ENCODE measurements around the gene ASPRV1. TPM values are rescaled to one million over a fixed set of nuclear protein-coding genes. Genes with fewer than 3 reads are reported as not detected.

The ASPRV1 gene
- total RNA-seq, 1 experiment from 2014 or later = 0.66 TPM

DNA sequence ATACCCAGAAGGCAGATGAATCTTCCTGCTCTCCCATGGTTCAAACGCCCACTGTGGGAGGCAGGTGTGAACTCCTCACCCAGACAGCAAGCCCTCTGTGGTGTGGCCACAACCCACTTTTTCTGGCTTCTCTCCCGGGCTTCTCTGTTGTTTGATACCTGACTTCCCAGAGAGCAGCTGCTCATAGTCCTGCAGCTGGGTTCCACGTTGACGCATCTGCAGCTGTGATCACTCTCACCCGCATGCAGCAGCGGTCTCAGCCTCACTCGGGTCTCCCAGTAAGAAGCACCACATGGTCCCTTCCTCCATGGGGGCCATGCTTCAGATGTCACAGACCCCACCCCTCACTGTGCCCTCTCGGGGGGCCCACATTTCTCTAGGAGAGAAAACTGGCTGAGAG is 3.5 kb downstream of the ASPRV1 start:
- no TSS peak for BruUV-seq (replicated peaks)
- ChIA-PET CTCF (interaction anchor here (0.5 kb wide), 1 partner anchor 178 kb away, joined by 3 read pairs; no protein-coding TSS in a partner anchor), POLR2A (no interaction called here)
- no peaks in the 10 kb centered on the region for H3K9me3 ChIP-seq
- no peaks in the 10 kb centered on the region for H3K4me1 Mint-ChIP-seq (ENCODE audit: low read depth, unreplicated experiment)
- H3K4me3 Mint-ChIP-seq (ENCODE audit: unreplicated experiment) = no peak overlapping the region
- H3K36me3 Mint-ChIP-seq (ENCODE audit: insufficient read depth, unreplicated experiment) = no peaks in the 10 kb centered on the region
- H3K27me3 Mint-ChIP-seq (ENCODE audit: insufficient read depth, unreplicated experiment) = peaks cover 3% of the 10 kb centered on the region
- H3K4me3 ChIP-seq (ENCODE audit: low read depth, low read length) = no peak overlapping the region
- intact Hi-C loops (cut with micrococcal nuclease; ENCODE audit: unreplicated experiment) = no loop called here
- H3K27ac Mint-ChIP-seq (ENCODE audit: unreplicated experiment) = no peak overlapping the region
- no peaks in the 10 kb centered on the region for H3K27me3 ChIP-seq (replicated peaks; ENCODE audit: control insufficient read depth, insufficient read depth, low read length)
- H3K4me1 ChIP-seq = no peaks in the 10 kb centered on the region
- no peaks in the 10 kb centered on the region for H3K36me3 ChIP-seq (ENCODE audit: control insufficient read depth, insufficient read depth, low read length)
- H3K9me3 Mint-ChIP-seq (ENCODE audit: unreplicated experiment) = no peaks in the 10 kb centered on the region
- TF ChIP-seq, protein P1, sequence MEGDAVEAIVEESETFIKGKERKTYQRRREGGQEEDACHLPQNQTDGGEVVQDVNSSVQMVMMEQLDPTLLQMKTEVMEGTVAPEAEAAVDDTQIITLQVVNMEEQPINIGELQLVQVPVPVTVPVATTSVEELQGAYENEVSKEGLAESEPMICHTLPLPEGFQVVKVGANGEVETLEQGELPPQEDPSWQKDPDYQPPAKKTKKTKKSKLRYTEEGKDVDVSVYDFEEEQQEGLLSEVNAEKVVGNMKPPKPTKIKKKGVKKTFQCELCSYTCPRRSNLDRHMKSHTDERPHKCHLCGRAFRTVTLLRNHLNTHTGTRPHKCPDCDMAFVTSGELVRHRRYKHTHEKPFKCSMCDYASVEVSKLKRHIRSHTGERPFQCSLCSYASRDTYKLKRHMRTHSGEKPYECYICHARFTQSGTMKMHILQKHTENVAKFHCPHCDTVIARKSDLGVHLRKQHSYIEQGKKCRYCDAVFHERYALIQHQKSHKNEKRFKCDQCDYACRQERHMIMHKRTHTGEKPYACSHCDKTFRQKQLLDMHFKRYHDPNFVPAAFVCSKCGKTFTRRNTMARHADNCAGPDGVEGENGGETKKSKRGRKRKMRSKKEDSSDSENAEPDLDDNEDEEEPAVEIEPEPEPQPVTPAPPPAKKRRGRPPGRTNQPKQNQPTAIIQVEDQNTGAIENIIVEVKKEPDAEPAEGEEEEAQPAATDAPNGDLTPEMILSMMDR (IDR thresholded peaks at IDR 0.05; ENCODE audit: insufficient read depth in 1 of 2, low read depth in 1 of 2, low read length in 1 of 2, severe bottlenecking in 1 of 2, unreplicated experiment in 1 of 2) = no peak
- no peak for DNase-seq

DNA sequence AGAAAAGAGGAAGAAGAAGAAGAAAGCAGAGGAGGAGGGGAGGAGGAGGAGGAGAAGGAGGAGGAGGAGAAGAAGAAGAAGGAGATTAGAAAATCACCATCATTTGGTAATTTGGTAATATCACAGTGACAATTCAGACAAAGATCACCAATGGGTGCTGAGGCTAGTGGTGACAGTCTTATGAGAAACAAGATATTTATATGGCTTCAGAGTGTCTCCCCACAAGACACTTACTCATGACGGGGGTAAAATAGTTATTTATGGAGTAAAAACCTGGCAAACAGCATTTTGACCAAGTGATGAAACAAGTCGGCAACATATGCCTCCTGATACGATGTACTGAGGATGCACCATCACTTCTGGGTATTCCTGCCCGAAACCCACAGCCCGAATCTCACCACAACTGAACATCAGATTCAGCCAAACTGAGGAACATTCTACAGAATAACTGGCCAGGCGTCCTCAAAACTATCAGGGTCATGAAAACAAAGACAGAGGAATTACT is 4.9 kb downstream of the ASPRV1 start:
- Mint-ChIP-seq H3K27me3 (ENCODE audit: insufficient read depth, unreplicated experiment) (peaks cover 3% of the 10 kb centered on the region), H3K4me1 (ENCODE audit: low read depth, unreplicated experiment) (no peaks in the 10 kb centered on the region), H3K27ac (ENCODE audit: unreplicated experiment) (no peak overlapping the region), H3K9me3 (ENCODE audit: unreplicated experiment) (no peaks in the 10 kb centered on the region), H3K4me3 (ENCODE audit: unreplicated experiment) (no peak overlapping the region), H3K36me3 (ENCODE audit: insufficient read depth, unreplicated experiment) (no peaks in the 10 kb centered on the region)
- no peak overlapping the region for H3K4me3 ChIP-seq (ENCODE audit: low read depth, low read length)
- TF ChIP-seq, protein P1 (IDR thresholded peaks at IDR 0.05; ENCODE audit: insufficient read depth in 1 of 2, low read depth in 1 of 2, low read length in 1 of 2, severe bottlenecking in 1 of 2, unreplicated experiment in 1 of 2) = no peak
- no peaks in the 10 kb centered on the region for H3K4me1 ChIP-seq
- no peaks in the 10 kb centered on the region for H3K36me3 ChIP-seq (ENCODE audit: control insufficient read depth, insufficient read depth, low read length)
- ChIA-PET POLR2A (interaction anchor here (0.7 kb wide), 1 partner anchor 92 kb away, joined by 10 read pairs; no protein-coding TSS in a partner anchor), CTCF (no interaction called here)
- BruUV-seq (replicated peaks) = no TSS peak
- H3K27me3 ChIP-seq (replicated peaks; ENCODE audit: control insufficient read depth, insufficient read depth, low read length) = no peaks in the 10 kb centered on the region
- intact Hi-C loops (cut with micrococcal nuclease; ENCODE audit: unreplicated experiment) = no loop called here
- no peaks in the 10 kb centered on the region for H3K9me3 ChIP-seq
- no peak for DNase-seq

DNA sequence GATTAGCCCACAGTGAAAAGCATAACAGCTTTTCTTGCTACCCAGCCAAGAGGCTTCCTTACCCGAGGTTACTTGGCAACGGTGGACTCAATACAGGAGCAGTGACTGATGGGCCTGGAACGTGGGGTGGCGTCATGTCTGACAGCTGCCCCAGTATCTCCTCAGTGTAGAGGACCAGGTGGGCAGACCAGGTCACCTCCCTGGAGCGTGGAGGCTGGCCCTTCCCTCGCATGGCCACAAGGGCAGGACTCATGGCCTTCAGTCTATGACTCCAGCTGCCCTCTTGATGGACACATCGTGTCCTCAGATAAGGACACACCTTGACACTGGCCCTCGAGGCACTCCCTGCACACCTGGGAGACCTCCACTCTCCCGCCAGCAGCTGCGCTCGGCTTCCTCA is 6.4 kb downstream of the ASPRV1 start:
- POLR2A ChIA-PET = no interaction called here

More for the DNA sequence above, 6.4 kb downstream of the ASPRV1 start:
- DNase-seq = no peak
- TF ChIP-seq, protein P1 (IDR thresholded peaks at IDR 0.05; ENCODE audit: insufficient read depth in 1 of 2, low read depth in 1 of 2, low read length in 1 of 2, severe bottlenecking in 1 of 2, unreplicated experiment in 1 of 2) = no peak
- Histone ChIP-seq H3K4me3 (ENCODE audit: low read depth, low read length) (no peak overlapping the region), H3K27me3 (replicated peaks; ENCODE audit: control insufficient read depth, insufficient read depth, low read length) (no peaks in the 10 kb centered on the region), H3K9me3 (no peaks in the 10 kb centered on the region), H3K36me3 (ENCODE audit: control insufficient read depth, insufficient read depth, low read length) (no peaks in the 10 kb centered on the region), H3K4me1 (no peaks in the 10 kb centered on the region)
- no peaks in the 10 kb centered on the region for H3K9me3 Mint-ChIP-seq (ENCODE audit: unreplicated experiment)
- H3K4me1 Mint-ChIP-seq (ENCODE audit: low read depth, unreplicated experiment) = no peaks in the 10 kb centered on the region
- no peaks in the 10 kb centered on the region for H3K36me3 Mint-ChIP-seq (ENCODE audit: insufficient read depth, unreplicated experiment)
- intact Hi-C loops (cut with micrococcal nuclease; ENCODE audit: unreplicated experiment) = no loop called here
- peaks cover 3% of the 10 kb centered on the region for H3K27me3 Mint-ChIP-seq (ENCODE audit: insufficient read depth, unreplicated experiment)
- no TSS peak for BruUV-seq (replicated peaks)
- H3K4me3 Mint-ChIP-seq (ENCODE audit: unreplicated experiment) = no peak overlapping the region
- no peak overlapping the region for H3K27ac Mint-ChIP-seq (ENCODE audit: unreplicated experiment)
- CTCF ChIA-PET = no interaction called here
